WTC11 (cell line): Measurements from ENCODE around the gene WARS2.

Source experiments
- ESRRA ChIP-seq: sonication (generic); formaldehyde crosslinking; IDR thresholded peaks from 2 replicates; pipeline ENCODE4 v1.8.1; 2022; ENCODE audit warnings: mild to moderate bottlenecking, missing genetic modification reagents, borderline replicate concordance
- TF ChIP-seq, protein P1 (sequence below): fragments of 200-600 bp; IDR thresholded peaks from 2 replicates; pipeline ENCODE4 v1.8.0; 2022; ENCODE audit warnings: antibody characterized with exemption

DNA sequence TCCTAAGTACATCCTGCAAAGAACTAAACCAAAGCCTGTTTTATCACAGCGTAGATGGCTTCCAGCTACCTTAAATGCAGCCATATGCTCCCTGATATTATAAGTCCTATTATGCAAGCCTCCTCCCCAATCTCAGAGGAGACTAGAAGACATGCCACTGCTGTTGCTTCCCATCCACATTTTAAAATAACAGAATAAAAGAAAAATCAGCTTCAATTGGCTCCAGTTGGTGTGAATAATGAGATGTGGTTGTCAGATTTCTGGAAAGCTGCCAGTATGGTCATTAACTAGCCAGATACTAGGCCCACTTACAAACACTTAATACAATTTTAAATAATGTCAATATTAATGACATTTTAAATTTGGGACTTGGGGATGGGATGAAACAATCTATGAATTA lies 25.7 kb downstream of the WARS2 start:
- TF ChIP-seq, protein P1, sequence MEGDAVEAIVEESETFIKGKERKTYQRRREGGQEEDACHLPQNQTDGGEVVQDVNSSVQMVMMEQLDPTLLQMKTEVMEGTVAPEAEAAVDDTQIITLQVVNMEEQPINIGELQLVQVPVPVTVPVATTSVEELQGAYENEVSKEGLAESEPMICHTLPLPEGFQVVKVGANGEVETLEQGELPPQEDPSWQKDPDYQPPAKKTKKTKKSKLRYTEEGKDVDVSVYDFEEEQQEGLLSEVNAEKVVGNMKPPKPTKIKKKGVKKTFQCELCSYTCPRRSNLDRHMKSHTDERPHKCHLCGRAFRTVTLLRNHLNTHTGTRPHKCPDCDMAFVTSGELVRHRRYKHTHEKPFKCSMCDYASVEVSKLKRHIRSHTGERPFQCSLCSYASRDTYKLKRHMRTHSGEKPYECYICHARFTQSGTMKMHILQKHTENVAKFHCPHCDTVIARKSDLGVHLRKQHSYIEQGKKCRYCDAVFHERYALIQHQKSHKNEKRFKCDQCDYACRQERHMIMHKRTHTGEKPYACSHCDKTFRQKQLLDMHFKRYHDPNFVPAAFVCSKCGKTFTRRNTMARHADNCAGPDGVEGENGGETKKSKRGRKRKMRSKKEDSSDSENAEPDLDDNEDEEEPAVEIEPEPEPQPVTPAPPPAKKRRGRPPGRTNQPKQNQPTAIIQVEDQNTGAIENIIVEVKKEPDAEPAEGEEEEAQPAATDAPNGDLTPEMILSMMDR = no peak
- no peak for TF ChIP-seq ESRRA (CRISPR knock-in tag)
